NCI-H2196 treated with DMSO at 0.1 percent for 48 hours (cell line): ENCODE measurements around the gene TGFBR3L.
"Not testable (repeated sequence)": the region's sequence is repeated elsewhere in the genome, so short reads cannot be mapped to it uniquely, and the experiment has no call there.

Experiments
- DNase-seq: peaks from one replicate; lab custom pipeline; 2025; ENCODE audit not compliant: unreplicated experiment; lab: John Stamatoyannopoulos, UW

TGFBR3L gene

DNA sequence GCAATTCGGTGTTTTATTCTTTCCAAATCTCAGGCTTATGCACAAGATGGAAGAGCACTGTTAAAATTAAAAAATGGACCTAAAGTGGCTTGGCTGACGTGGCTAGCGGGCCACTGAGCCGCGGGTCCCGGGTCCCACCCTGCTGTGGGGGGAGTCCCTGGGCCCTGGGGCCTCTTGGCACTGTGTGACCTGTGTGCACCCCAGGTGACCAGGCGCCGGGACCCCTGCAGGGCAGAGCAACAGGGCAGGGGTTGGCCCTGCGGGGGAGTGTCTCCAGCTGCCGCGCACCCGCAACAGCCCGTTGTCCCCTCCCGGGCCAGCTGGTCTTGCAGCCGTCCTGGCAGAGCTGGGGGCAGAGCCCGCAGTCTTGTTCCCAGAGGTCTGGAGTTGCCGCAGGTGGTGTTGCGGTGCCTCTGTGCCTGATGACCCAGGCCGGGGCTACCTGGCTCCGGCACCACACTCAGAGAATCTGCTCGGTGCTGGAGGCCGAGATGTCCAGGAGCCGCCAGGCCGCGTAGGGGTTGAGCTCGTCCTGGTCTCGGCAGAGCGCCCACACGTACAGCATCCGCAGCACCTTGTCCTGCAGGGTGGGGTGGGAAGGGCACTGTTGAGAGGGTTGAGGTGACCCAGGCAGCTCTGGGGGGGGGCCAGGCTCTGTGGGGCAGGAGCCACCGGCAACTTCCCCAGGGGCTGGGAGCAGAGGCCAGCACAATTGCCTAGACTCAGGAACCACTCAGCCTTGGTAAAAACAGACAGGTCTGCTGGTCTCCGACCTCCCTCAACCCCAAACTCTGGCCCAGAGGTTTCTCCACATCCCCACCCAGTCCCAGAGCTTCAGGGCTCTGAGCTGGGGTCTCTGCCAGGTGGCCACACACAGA lies 12.3 kb downstream of the TGFBR3L start:
- no peak for DNase-seq

DNA sequence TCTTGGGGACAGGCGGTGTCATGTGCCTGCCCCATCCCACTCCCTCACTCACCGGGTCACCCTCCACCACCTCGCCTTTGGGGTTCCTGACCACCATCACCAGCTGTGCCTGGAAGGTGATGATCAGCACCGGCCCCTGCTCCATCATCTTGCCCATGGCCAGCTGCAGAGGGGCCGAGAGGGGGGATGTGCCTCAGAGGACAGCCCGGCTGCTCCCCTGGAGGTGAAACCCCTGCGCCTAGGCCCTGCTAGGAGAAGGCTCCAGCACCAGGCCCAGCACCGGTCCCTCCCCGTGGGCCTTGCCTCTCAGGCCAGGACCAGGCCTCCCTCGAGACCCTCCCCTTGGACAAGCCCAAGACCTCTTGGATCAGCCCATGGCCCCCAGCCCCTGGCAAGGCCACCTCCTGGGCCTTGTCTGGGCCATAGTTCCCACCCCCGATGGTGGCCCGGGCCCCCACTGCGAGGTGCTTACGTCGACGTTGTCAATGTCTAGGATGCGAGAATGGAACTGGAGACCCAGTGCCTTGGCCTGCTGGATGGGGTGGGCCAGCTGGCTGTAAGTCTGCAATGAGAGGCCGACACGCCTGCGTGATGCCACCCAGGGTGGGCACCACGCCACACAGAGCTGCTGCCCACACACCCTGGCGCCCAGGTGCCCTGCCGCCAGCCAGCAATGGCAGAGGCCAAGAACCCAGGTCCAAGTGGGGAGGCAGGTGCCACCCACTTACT lies 13.1 kb downstream of the TGFBR3L start:
- DNase-seq, result no peak

DNA sequence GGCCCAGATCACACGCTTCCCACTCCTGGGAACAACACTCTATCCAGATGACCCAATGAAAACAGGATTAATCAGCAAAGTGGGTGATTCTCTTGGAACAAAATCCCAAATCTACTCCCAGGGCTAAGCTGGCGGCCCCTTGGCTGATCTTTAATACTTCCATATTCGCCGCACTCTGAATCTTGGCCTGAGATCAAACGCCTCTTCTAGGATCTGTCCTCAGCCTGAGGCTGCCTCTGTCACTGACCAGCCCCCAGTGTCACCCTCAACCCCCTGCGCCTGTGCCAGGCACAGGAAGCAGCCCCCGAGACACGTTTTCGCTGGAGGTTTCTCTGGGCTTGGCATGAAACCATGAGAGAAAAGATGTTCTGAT lies 13.7 kb downstream of the TGFBR3L start:
- no peak for DNase-seq

- no peak for DNase-seq
Measured at GRCh38 chr19:7928741-7929701, 14.4 kb downstream of the TGFBR3L start.

DNA sequence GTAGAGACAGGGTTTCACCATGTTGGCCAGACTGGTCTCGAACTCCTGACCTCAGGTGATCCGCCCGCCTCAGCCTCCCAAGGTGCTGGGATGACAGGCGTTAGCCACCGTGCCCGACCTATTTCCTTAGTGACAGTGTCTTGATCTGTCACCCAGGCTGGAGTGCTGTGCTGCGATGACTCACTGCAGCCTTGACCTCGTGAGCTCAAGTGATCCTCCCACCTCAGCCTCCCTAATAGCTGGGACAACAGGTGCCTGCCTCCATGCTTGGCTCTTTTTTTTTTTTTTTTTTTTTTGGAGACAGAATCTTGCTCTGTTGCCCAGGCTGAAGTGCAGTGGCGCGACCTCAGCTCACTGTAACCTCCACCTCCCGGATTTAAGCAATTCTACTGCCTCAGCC lies 15.4 kb downstream of the TGFBR3L start:
- DNase-seq, result not testable (repeated sequence)

- DNase-seq, result no peak
Measured at GRCh38 chr19:7930765-7931164, 16.1 kb downstream of the TGFBR3L start.

GRCh38 chr19:7931221-7932061 lies 16.8 kb downstream of the TGFBR3L start:
- no peak for DNase-seq

- no peak for DNase-seq
Measured at GRCh38 chr19:7932276-7932929, 17.8 kb downstream of the TGFBR3L start.

DNA sequence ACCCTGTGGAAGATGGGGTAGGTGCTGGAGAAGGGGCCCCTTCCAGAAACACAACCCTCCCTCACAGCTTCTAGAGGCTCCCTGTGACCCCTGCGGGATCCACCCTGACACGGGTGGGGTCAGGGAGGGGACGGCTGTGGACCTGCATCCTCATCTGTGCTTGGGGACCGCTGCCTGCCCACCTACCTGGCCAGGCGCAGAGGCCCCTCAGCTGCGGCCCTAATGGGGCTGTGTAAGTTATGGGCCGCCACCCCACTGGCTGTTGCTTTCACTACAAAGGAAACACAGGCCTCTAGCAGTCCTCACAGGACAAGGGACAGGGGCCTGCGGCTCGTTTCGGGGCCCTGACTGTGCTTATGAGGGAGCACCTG lies 18.3 kb downstream of the TGFBR3L start:
- DNase-seq, result no peak

DNA sequence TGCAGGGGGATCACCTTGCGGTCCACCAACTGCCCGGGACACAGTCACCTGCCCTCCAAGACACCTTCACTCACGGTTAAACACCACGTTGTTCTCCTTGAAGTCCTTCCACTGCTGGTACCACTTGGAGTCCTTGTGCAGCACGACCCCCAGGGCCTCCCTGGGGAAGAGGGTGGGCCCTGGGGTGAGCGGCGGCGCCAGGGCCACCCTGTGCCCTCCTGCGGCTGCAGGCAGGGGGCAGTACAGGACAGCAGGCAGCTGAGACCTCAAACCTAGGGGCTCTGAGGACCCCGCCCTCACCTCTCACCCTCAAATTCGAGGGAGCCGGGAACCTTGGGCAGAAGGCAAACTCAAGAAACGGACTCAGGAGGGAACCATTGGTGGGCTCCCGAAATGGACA lies 18.8 kb downstream of the TGFBR3L start:
- DNase-seq, result no peak

DNA sequence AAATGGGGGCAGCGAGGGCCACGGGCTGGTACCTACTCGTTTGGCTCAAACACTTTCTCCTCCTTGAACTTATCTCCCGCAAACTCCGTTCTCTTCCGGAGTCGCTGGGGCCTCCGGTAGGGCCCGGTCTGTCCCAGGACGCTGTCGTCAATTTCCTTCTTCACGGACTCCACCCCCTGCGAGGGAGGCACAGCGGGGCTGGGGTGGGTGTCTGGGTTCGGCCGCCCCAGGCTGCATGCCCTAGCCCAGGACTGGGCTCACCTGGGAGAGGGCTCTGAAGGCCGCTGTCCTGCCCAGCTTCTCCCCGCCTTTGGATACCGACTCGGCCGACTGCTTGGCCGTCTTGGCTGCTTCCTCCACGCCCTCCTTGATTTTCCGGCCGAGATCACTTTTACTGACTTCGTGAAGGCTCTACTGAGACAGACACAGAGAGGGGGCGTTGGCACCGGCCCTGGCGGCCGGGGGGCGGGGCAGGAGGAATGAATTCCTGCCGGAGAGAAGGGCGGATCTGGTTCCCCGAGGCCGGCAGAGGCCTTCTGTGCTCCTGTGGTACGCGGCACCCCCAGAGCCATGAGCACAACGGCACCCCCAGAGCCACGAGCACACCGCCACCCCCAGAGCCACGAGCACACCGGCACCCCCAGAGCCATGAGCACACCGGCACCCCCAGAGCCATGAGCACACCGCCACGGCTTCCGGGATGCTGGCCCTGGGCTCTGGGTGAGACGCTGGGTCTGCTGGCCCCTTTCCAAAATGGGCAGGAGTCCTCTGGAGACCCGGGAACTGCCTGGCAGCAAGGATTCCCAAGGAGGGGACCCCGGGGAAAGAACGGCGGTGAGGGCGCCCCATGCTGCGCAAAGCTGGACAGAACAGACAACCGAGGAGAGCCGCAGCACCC lies 19.4 kb downstream of the TGFBR3L start:
- no peak for DNase-seq

DNA sequence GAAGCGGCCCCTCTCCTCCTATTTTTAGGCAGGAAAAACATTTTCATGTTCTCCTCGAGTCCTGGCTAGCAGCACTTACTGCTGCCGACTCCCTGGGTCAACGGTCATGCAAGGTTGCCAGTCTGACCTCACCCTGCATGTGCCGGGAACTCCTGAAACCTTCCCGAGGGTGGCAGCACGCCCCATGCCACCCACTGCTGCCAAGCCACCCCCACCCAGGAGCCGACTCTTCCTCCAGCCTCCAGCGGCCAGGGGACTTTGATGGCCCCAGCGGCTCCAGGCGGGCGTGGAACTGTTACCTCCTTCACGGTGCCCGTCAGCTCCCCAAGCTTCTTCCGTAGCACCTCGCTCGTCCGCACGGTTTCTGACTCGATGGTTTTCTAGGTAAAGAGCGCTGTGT lies 20.1 kb downstream of the TGFBR3L start:
- DNase-seq, result no peak

DNA sequence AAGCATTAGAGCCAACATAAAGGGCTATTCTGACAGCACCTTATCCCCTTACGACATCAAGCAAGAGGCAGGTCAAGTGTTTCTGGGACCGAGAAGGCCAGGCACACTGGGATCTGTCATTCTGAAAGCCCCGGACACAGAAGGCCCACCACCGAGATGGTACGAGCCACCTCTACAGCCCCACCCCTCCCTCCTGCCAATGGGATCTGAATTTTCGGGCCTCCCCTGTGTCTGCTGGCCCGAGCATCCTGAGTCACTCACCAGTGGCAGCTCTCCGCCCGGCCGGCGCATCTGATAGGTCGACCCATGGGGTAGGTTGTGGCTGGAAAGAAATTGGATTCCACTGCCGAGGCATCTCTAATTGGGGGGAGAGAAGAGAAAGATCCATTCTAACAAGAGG lies 26.2 kb downstream of the TGFBR3L start:
- DNase-seq, result no peak

GRCh38 chr19:7941895-7942596 lies 27.4 kb downstream of the TGFBR3L start:
- no peak for DNase-seq

DNA sequence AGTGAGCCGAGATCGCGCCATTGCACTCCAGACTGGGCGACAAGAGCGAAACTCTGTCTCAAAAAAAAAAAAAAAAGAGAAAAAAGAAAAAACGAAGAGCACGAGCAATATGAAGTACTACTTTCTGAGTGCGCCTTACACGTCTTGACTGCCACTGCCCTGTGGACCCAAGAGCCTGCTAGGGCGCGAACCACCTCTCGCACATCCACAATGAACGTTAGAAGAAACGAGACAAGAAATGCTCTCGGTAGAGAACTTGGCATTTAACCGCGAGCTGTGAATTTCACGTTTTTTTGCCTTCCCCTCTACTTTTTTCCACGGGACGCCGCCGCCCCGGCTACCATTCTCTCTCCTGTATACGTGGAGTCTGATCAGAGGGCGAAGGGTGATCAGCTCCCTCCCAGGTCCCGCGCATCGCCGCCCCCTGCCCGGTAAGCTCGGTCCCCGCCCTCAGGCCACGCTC lies 28.4 kb downstream of the TGFBR3L start:
- DNase-seq, result no peak

- DNase-seq, result peak; percentile 98
Measured at GRCh38 chr19:7943444-7944176, 29.0 kb downstream of the TGFBR3L start, which contains the start of gene TIMM44. Gene TIMM44, minus strand, starts transcription at chr19:7943666. Its CDS starts 15 bp downstream, at chr19:7943651.

DNA sequence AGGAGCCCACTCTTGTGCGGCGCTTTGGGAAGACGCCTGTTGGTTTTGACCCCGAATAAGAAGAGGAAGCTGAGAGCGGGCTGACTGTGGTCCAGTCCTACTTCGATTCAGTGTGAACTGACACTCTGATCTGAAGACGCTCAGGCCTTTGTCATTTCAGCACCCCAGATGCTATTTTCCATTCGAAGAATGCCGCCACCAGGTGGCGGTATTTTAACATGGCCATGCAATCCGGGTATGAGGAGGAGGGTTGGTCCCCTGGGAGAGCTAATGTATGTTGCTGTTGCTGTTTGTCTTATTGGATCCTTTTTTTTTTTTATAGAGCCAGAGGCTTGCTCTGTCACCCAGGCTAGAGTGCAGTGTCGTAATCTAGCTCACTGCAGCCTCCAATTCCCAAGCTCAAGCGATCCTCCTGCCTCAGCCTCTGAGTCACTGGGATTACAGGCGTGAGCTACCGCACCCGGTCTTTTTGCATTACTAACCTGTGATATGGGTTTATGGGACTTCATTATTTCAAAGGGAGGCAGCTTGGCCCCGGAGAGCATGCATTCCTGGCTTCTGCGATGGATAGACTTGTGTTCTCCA lies 29.6 kb downstream of the TGFBR3L start:
- peak; percentile 77 for DNase-seq
